A549 (cell line): ENCODE measurements around the gene DERA. TPM values are rescaled to one million over a fixed set of nuclear protein-coding genes. Genes with fewer than 3 reads are reported as not detected.

ENCODE experiments used
- ATAC-seq, 2 experiments: fragments of 200-7000 bp in 1 of 2; fragments of >200 bp in 1 of 2; cut with Nextera tagmentation in 1 of 2; cut with Tn5 transposase in 1 of 2; 3 replicates each; pipeline versions ENCODE4 v1.8.0 to v1.9.1; 2018 to 2020; ENCODE audit warnings: mild to moderate bottlenecking in 1 of 2, moderate library complexity in 1 of 2
- CTCF ChIA-PET: fragments of 300-600 bp; sonication (Branson Sonifier 250); formaldehyde crosslinking; extraction: SDS; loops from one replicate; lab custom pipeline; 2021; ENCODE audit warnings: antibody characterized with exemption, inconsistent platforms; lab: Yijun Ruan, JAX
- POLR2A ChIA-PET: fragments of 350-600 bp; formaldehyde crosslinking; extraction: SDS; loops from one replicate; lab custom pipeline; 2021; ENCODE audit warnings: antibody characterized with exemption, inconsistent platforms; lab: Yijun Ruan, JAX
- DNase-seq, 2 experiments: peaks; one replicate each; pipeline versions ENCODE4 v3.0.0 to v3.0.0-alpha.2; 2011 to 2016; ENCODE audit warnings: low read depth in 1 of 2, low spot score in 1 of 2
- FAIRE-seq: peaks from 2 replicates; lab custom pipeline; 2011; peaks lifted over from hg19 to GRCh38; lab: Jason Lieb, UNC
- H3K27ac ChIP-seq, 2 experiments: fragments of >200 bp; sonication (Bioruptor Twin); formaldehyde crosslinking; 3 replicates each; pipeline ENCODE4 v1.5.1; 2016 to 2017
- H3K4me1 ChIP-seq: fragments of >200 bp; sonication (Bioruptor Twin); formaldehyde crosslinking; 3 replicates; pipeline ENCODE4 v1.6.1; 2016
- H3K4me2 ChIP-seq: fragments of >200 bp; sonication (Bioruptor Twin); formaldehyde crosslinking; 3 replicates; pipeline ENCODE4 v1.6.1; 2016
- H3K4me3 ChIP-seq: fragments of >200 bp; sonication (Bioruptor Twin); formaldehyde crosslinking; 3 replicates; pipeline ENCODE4 v1.5.1; 2016
- H3K9me3 ChIP-seq: fragments of >200 bp; sonication (Bioruptor Twin); formaldehyde crosslinking; 3 replicates; pipeline ENCODE4 v1.6.1; 2016
- ATOH8 ChIP-seq: fragments of 250-450 bp; sonication (Bioruptor Pico); IDR thresholded peaks from 2 replicates; pipeline ENCODE4 v1.5.0; 2020; ENCODE audit warnings: low read depth, mild to moderate bottlenecking, moderate library complexity
- BHLHE40 ChIP-seq: IDR thresholded peaks from 2 replicates; pipeline ENCODE4 v1.6.1; 2012; ENCODE audit warnings: low read depth, low read length, inconsistent platforms
- CBX2 ChIP-seq: fragments of 200-600 bp; sonication (generic); IDR thresholded peaks from 2 replicates; pipeline ENCODE4 v1.6.1; 2016; ENCODE audit warnings: low read depth, mild to moderate bottlenecking, borderline replicate concordance
- CBX8 ChIP-seq: fragments of 200-600 bp; sonication (generic); IDR thresholded peaks from 2 replicates; pipeline ENCODE4 v1.6.1; 2016
- CEBPB ChIP-seq, 2 experiments: fragments of >200 bp in 1 of 2; sonication (Bioruptor Twin) in 1 of 2; formaldehyde crosslinking in 1 of 2; IDR thresholded peaks; 2 replicates each; pipeline ENCODE4 v1.6.1; 2012 to 2016
- CHD2 ChIP-seq: fragments of 150-350 bp; IDR thresholded peaks from 2 replicates; pipeline ENCODE4 v1.6.1; 2014; ENCODE audit warnings: low read length; ENCODE audit not compliant: partially characterized antibody
- CHD4 ChIP-seq: fragments of 200-600 bp; sonication (generic); IDR thresholded peaks from 2 replicates; pipeline ENCODE4 v1.6.1; 2016; ENCODE audit warnings: antibody characterized with exemption, mild to moderate bottlenecking, borderline replicate concordance
- EHF ChIP-seq: fragments of 250-450 bp; sonication (Bioruptor Pico); IDR thresholded peaks from 2 replicates; pipeline ENCODE4 v1.5.0; 2020; ENCODE audit warnings: mild to moderate bottlenecking
- EHMT2 ChIP-seq: fragments of 200-600 bp; sonication (generic); IDR thresholded peaks from 2 replicates; pipeline ENCODE4 v1.6.1; 2016; ENCODE audit warnings: antibody characterized with exemption, low read depth, mild to moderate bottlenecking, moderate library complexity
- ESRRA ChIP-seq: fragments of 150-350 bp; IDR thresholded peaks from 2 replicates; pipeline ENCODE4 v1.6.1; 2014; ENCODE audit warnings: mild to moderate bottlenecking, low read length, borderline replicate concordance
- FOSB ChIP-seq: fragments of 250-450 bp; sonication (Bioruptor Pico); IDR thresholded peaks from 2 replicates; pipeline ENCODE4 v1.5.0; 2020; ENCODE audit warnings: mild to moderate bottlenecking, moderate library complexity
- HDAC2 ChIP-seq: fragments of 200-600 bp; sonication (generic); IDR thresholded peaks from 2 replicates; pipeline ENCODE4 v1.6.1; 2016
- HOXB5 ChIP-seq: fragments of 250-450 bp; sonication (Bioruptor Pico); IDR thresholded peaks from 2 replicates; pipeline ENCODE4 v1.5.0; 2020; ENCODE audit warnings: mild to moderate bottlenecking, moderate library complexity
- JUN ChIP-seq, 2 experiments: fragments of >200 bp; sonication (Bioruptor Twin); formaldehyde crosslinking; IDR thresholded peaks; 2 replicates in 1 of 2; 3 replicates in 1 of 2; pipeline ENCODE4 v1.6.1; 2016 to 2017
- JUNB ChIP-seq: fragments of >200 bp; sonication (Bioruptor Twin); formaldehyde crosslinking; IDR thresholded peaks from 2 replicates; pipeline ENCODE4 v1.6.1; 2016
- KDM5A ChIP-seq: fragments of 200-600 bp; sonication (generic); IDR thresholded peaks from 2 replicates; pipeline ENCODE4 v1.6.1; 2016; ENCODE audit warnings: antibody characterized with exemption, mild to moderate bottlenecking
- MAFK ChIP-seq: fragments of 450-650 bp; IDR thresholded peaks from 2 replicates; pipeline ENCODE4 v1.6.1; 2014; ENCODE audit not compliant: partially characterized antibody
- NPAS2 ChIP-seq: fragments of 250-450 bp; sonication (Bioruptor Pico); IDR thresholded peaks from 2 replicates; pipeline ENCODE4 v1.8.0; 2022; ENCODE audit warnings: mild to moderate bottlenecking, moderate library complexity, borderline replicate concordance
- NR3C1 ChIP-seq: fragments of >200 bp; sonication (Bioruptor Twin); formaldehyde crosslinking; IDR thresholded peaks from 3 replicates; pipeline ENCODE4 v1.6.1; 2017
- PBX3 ChIP-seq: IDR thresholded peaks from 2 replicates; pipeline ENCODE4 v1.6.1; 2012
- RAD21 ChIP-seq, 2 experiments: fragments of >200 bp in 1 of 2; sonication (Bioruptor Twin) in 1 of 2; formaldehyde crosslinking in 1 of 2; IDR thresholded peaks in 1 of 2; conservative IDR thresholded peaks in 1 of 2; 2 replicates in 1 of 2; 3 replicates in 1 of 2; pipeline ENCODE4 v1.6.1; 2012 to 2018; ENCODE audit warnings: inconsistent platforms in 1 of 2
- RARB ChIP-seq: fragments of 250-450 bp; sonication (Bioruptor Pico); IDR thresholded peaks from 2 replicates; pipeline ENCODE4 v1.8.0; 2021; ENCODE audit warnings: mild to moderate bottlenecking, moderate library complexity
- RNF2 ChIP-seq: fragments of 200-600 bp; sonication (generic); IDR thresholded peaks from 2 replicates; pipeline ENCODE4 v1.6.1; 2016; ENCODE audit warnings: low read depth, mild to moderate bottlenecking, antibody characterized with exemption, moderate library complexity, borderline replicate concordance
- SREBF2 ChIP-seq: fragments of 450-650 bp; IDR thresholded peaks from 2 replicates; pipeline ENCODE4 v1.6.1; 2014; ENCODE audit warnings: mild to moderate bottlenecking, moderate library complexity
- ZNF302 ChIP-seq: fragments of 250-450 bp; sonication (Bioruptor Pico); IDR thresholded peaks from 2 replicates; pipeline ENCODE4 v1.9.0; 2021; ENCODE audit warnings: inconsistent platforms, mild to moderate bottlenecking, moderate library complexity
- whole genome bisulfite sequencing: methylation state at CpG from one replicate; pipeline ENCODE4 v1.1.6; 2017; ENCODE audit errors: missing lambda C conversion rate; 5-methylcytosine and 5-hydroxymethylcytosine counted together
- polyA plus RNA-seq, 4 experiments: library from polyadenylated mRNA; depleted of rRNA in 3 of 4; stranded (reverse); fragments of >200 nt; fragmentation: RNase III in 1 of 4; extraction: RNeasy Plus Mini Kit Qiagen cat#74134 plus additional on column Dnase treatment in 1 of 4; gene quantifications; 2 replicates in 3 of 4; 3 replicates in 1 of 4; pipeline ENCODE4 v1.2.3, GENCODE V29; 2011 to 2017
- TF ChIP-seq, protein P1 (sequence below): fragments of 200-600 bp; sonication (generic); IDR thresholded peaks from 2 replicates; pipeline ENCODE4 v1.6.1; 2016; ENCODE audit warnings: antibody characterized with exemption, mild to moderate bottlenecking, moderate library complexity
- TF ChIP-seq, protein P2 (sequence below): fragments of 250-450 bp; sonication (Bioruptor Pico); IDR thresholded peaks from 2 replicates; pipeline ENCODE4 v1.5.0; 2021; ENCODE audit warnings: mild to moderate bottlenecking, moderate library complexity, borderline replicate concordance
- TF ChIP-seq, protein P3 (sequence below): fragments of >200 bp; sonication (Bioruptor Twin); formaldehyde crosslinking; IDR thresholded peaks from 2 replicates; pipeline ENCODE4 v1.6.1; 2016
- TF ChIP-seq, protein P4 (sequence below): IDR thresholded peaks from 2 replicates; pipeline ENCODE4 v1.6.1; 2012; ENCODE audit warnings: low read depth, borderline replicate concordance

Gene DERA
- polyA plus RNA-seq, 2 of the 4 experiments (the other 2 are of a cell fraction), result 45.2 to 65.0 TPM

DNA sequence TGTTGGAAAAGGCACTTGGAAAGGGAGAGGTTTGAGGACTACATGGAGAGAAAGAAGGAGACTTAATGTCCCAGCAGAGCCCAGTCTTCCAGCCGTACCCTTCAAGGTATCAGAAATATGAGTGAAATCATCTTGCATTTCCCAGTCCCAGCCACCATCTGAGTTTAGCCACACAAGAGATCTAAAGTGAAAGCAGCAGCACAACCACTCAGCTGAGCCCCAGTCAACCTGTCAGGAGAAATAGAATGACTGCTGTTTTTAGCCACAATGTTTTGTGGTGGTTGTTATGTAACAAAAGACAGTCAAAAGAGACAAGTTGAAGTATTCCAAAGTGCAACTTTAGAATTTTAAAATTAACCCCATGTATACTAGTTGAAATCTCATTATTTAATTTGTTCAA is 28.0 kb downstream of the DERA start:
- DNase-seq, result no peak
- POLR2A ChIA-PET, result interaction anchor here (0.7 kb wide), 1 partner anchor 25 kb away, joined by 3 read pairs; no protein-coding TSS in a partner anchor
- Histone ChIP-seq H3K4me3 (no peak overlapping the region), H3K4me2 (no peak overlapping the region), H3K4me1 (no peaks in the 10 kb centered on the region), H3K9me3 (no peaks in the 10 kb centered on the region)
- no peak for FAIRE-seq
- no peak for TF ChIP-seq SREBF2
- no peak for TF ChIP-seq RNF2
- TF ChIP-seq, protein P1, sequence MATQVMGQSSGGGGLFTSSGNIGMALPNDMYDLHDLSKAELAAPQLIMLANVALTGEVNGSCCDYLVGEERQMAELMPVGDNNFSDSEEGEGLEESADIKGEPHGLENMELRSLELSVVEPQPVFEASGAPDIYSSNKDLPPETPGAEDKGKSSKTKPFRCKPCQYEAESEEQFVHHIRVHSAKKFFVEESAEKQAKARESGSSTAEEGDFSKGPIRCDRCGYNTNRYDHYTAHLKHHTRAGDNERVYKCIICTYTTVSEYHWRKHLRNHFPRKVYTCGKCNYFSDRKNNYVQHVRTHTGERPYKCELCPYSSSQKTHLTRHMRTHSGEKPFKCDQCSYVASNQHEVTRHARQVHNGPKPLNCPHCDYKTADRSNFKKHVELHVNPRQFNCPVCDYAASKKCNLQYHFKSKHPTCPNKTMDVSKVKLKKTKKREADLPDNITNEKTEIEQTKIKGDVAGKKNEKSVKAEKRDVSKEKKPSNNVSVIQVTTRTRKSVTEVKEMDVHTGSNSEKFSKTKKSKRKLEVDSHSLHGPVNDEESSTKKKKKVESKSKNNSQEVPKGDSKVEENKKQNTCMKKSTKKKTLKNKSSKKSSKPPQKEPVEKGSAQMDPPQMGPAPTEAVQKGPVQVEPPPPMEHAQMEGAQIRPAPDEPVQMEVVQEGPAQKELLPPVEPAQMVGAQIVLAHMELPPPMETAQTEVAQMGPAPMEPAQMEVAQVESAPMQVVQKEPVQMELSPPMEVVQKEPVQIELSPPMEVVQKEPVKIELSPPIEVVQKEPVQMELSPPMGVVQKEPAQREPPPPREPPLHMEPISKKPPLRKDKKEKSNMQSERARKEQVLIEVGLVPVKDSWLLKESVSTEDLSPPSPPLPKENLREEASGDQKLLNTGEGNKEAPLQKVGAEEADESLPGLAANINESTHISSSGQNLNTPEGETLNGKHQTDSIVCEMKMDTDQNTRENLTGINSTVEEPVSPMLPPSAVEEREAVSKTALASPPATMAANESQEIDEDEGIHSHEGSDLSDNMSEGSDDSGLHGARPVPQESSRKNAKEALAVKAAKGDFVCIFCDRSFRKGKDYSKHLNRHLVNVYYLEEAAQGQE, result no peak
- TF ChIP-seq CEBPB (IDR thresholded peaks at IDR 0.05), result no peak
- no peak for TF ChIP-seq CHD4
- no peak for TF ChIP-seq CBX2
- TF ChIP-seq HOXB5 (CRISPR knock-in tag), result no peak
- TF ChIP-seq RAD21 (conservative IDR thresholded peaks at IDR 0.05 in 1 of 2, IDR thresholded peaks at IDR 0.05 in 1 of 2), result no peak
- no peak for TF ChIP-seq KDM5A
- no peak for TF ChIP-seq HDAC2
- TF ChIP-seq PBX3, result no peak
- TF ChIP-seq EHF, result no peak
- TF ChIP-seq, protein P2, sequence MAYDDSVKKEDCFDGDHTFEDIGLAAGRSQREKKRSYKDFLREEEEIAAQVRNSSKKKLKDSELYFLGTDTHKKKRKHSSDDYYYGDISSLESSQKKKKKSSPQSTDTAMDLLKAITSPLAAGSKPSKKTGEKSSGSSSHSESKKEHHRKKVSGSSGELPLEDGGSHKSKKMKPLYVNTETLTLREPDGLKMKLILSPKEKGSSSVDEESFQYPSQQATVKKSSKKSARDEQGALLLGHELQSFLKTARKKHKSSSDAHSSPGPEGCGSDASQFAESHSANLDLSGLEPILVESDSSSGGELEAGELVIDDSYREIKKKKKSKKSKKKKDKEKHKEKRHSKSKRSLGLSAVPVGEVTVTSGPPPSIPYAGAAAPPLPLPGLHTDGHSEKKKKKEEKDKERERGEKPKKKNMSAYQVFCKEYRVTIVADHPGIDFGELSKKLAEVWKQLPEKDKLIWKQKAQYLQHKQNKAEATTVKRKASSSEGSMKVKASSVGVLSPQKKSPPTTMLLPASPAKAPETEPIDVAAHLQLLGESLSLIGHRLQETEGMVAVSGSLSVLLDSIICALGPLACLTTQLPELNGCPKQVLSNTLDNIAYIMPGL (CRISPR knock-in tag), result no peak
- no peak for TF ChIP-seq FOSB (CRISPR knock-in tag)
- no peak for TF ChIP-seq NPAS2
- TF ChIP-seq, all 56 proteins: peak for 0
- no peak for ATAC-seq
- no peak overlapping the region for H3K27ac ChIP-seq
- WGBS, result 100% methylated on average over 1 of the region's 1 CpG
- CTCF ChIA-PET, result no interaction called here

GRCh38 chr12:15942475-15942874 is 31.3 kb downstream of the DERA start:
- ChIA-PET CTCF (interaction anchor here (1.2 kb wide), 1 partner anchor 23 kb away, joined by 3 read pairs; no protein-coding TSS in a partner anchor), POLR2A (no interaction called here)
- WGBS, result 96% methylated on average over 5 of the region's 5 CpGs
- FAIRE-seq, result no peak
- no peak overlapping the region for H3K4me2 ChIP-seq
- ATAC-seq, result no peak
- H3K4me1 ChIP-seq, result no peaks in the 10 kb centered on the region
- no peak overlapping the region for H3K4me3 ChIP-seq
- H3K27ac ChIP-seq, result no peak overlapping the region
- H3K9me3 ChIP-seq, result no peaks in the 10 kb centered on the region
- TF ChIP-seq JUN (IDR thresholded peaks at IDR 0.05), result no peak
- no peak for TF ChIP-seq EHMT2
- TF ChIP-seq ESRRA, result no peak
- no peak for TF ChIP-seq NR3C1
- TF ChIP-seq CHD2, result no peak
- TF ChIP-seq CBX8, result no peak
- no peak for TF ChIP-seq MAFK
- no peak for TF ChIP-seq ZNF302 (CRISPR knock-in tag)
- TF ChIP-seq, protein P3, sequence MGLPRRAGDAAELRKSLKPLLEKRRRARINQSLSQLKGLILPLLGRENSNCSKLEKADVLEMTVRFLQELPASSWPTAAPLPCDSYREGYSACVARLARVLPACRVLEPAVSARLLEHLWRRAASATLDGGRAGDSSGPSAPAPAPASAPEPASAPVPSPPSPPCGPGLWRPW, result no peak
- TF ChIP-seq JUNB, result no peak
- no peak for TF ChIP-seq ATOH8 (CRISPR knock-in tag)
- no peak for TF ChIP-seq SREBF2
- TF ChIP-seq, protein P4, sequence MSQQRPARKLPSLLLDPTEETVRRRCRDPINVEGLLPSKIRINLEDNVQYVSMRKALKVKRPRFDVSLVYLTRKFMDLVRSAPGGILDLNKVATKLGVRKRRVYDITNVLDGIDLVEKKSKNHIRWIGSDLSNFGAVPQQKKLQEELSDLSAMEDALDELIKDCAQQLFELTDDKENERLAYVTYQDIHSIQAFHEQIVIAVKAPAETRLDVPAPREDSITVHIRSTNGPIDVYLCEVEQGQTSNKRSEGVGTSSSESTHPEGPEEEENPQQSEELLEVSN, result no peak
- TF ChIP-seq BHLHE40, result no peak
- TF ChIP-seq RARB (CRISPR knock-in tag), result no peak
- TF ChIP-seq FOSB (CRISPR knock-in tag), result no peak
- DNase-seq, result no peak
